Esophagus squamous epithelium (tissue), 5 donors: ENCODE data around the gene NUP50. TPM values are rescaled to one million over a fixed set of nuclear protein-coding genes. Genes with fewer than 3 reads are reported as not detected.

ENCODE experiments used
- DNase-seq: peaks from one replicate; lab custom pipeline; 2025; lab: John Stamatoyannopoulos, UW
- H3K27ac ChIP-seq, 4 donors: fragments of 200-600 bp; sonication (generic); one replicate each; pipeline ENCODE4 v1.5.1; 2016 to 2019; ENCODE audit warnings: mild to moderate bottlenecking in 1 of 4
- H3K27me3 ChIP-seq, 4 donors: fragments of 200-600 bp; sonication (generic); 1 replicate in 3 of 4; 2 replicates in 1 of 4; pipeline versions ENCODE4 v1.5.1 to v1.6.0; 2017 to 2021; ENCODE audit warnings: antibody characterized with exemption in 1 of 4
- H3K36me3 ChIP-seq, 3 donors: fragments of 200-600 bp; sonication (generic); one replicate each; pipeline ENCODE4 v1.5.1; 2016 to 2019
- H3K4me1 ChIP-seq, 3 donors: fragments of 200-600 bp; sonication (generic); one replicate each; pipeline ENCODE4 v1.5.1; 2017 to 2019
- H3K4me3 ChIP-seq, 4 donors: fragments of 200-600 bp; sonication (generic); 1 replicate in 3 of 4; 2 replicates in 1 of 4; pipeline ENCODE4 v1.5.1; 2016 to 2019; ENCODE audit warnings: mild to moderate bottlenecking in 2 of 4, moderate library complexity in 1 of 4
- H3K9me3 ChIP-seq, 3 donors: fragments of 200-600 bp; sonication (generic); one replicate each; pipeline ENCODE4 v1.5.1; 2016 to 2019
- POLR2A ChIP-seq, 4 donors: fragments of 450-650 bp; IDR thresholded peaks; one replicate each; pipeline ENCODE4 v1.6.1; 2017; ENCODE audit warnings: antibody characterized with exemption in 4 of 4, mild to moderate bottlenecking in 4 of 4, moderate library complexity in 3 of 4
- WGBS, 2 donors: methylation state at CpG; one replicate each; pipeline ENCODE4 v1.1.5; 2018; 5-methylcytosine and 5-hydroxymethylcytosine counted together
- intact Hi-C: fragments of 100-400 bp; cut with DNase I; formaldehyde crosslinking; loops from one replicate; pipeline ENCODE4 v1.15.0; 2022
- total RNA-seq, 4 donors: library from RNA; depleted of rRNA; stranded (reverse); fragments of >200 nt; gene quantifications; one replicate each; pipeline ENCODE4 v1.1.0, GENCODE V29; 2016
- TF ChIP-seq, protein P1 (sequence below), 6 experiments: fragments of 450-650 bp in 4 of 6; fragments of 200-600 bp in 2 of 6; sonication (generic) in 2 of 6; IDR thresholded peaks; one replicate each; pipeline ENCODE4 v1.5.1; 2016 to 2019; ENCODE audit warnings: antibody characterized with exemption in 6 of 6, mild to moderate bottlenecking in 4 of 6, moderate library complexity in 4 of 6
- donor health status: DM: yes; HTN: yes; CAD: no.

Gene NUP50
- total RNA-seq, 4 donors from 2014 or later = 53.7 to 96.4 (median 59.9) TPM

DNA sequence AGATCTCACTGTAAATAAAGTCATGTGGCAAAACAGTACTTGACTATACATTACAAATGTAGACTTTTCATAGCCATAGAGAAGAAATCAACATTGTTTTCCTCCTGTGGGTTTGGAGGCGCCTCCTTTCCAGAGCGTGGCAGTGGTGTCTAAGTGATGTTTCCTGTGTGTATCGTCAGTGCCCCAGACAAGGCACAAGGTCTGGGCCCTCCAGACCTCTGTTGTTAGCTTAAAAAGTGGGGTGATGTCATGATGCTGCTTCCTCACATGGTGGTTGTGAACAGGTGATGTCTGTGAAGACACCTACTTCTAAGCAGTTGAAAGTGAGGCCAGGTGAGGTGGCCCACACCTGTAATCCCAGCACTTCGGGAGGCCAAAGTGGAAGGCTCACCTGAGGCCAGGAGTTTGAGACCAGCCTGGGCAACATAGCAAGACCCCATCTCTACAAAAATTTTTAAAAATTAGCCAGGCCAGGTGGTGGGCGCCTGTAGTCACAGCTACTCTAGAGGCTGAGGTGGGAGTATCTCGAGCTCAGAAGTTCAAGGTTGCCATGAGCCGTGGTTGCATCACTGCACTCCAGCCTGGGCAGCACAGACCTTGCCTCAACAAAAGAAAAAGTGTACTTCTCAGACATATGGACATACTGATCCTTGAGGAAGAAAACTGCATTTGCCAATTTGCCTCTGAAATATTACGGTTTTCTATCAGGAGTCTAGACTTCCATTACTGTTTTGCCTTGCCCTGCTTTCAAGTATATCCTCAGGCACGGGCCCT, 15.7 kb downstream of the NUP50 start:
- no peak overlapping the region for H3K4me3 ChIP-seq
- TF ChIP-seq POLR2A (IDR thresholded peaks at IDR 0.05) = no peak
- TF ChIP-seq, protein P1, sequence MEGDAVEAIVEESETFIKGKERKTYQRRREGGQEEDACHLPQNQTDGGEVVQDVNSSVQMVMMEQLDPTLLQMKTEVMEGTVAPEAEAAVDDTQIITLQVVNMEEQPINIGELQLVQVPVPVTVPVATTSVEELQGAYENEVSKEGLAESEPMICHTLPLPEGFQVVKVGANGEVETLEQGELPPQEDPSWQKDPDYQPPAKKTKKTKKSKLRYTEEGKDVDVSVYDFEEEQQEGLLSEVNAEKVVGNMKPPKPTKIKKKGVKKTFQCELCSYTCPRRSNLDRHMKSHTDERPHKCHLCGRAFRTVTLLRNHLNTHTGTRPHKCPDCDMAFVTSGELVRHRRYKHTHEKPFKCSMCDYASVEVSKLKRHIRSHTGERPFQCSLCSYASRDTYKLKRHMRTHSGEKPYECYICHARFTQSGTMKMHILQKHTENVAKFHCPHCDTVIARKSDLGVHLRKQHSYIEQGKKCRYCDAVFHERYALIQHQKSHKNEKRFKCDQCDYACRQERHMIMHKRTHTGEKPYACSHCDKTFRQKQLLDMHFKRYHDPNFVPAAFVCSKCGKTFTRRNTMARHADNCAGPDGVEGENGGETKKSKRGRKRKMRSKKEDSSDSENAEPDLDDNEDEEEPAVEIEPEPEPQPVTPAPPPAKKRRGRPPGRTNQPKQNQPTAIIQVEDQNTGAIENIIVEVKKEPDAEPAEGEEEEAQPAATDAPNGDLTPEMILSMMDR (IDR thresholded peaks at IDR 0.05) = no peak
- intact Hi-C loops = no loop called here
- H3K27ac ChIP-seq = no peak overlapping the region
- no peaks in the 10 kb centered on the region for H3K27me3 ChIP-seq
- H3K36me3 ChIP-seq = peaks cover 13 to 100% (median 38%) of the 10 kb centered on the region in 3 donors
- DNase-seq = no peak
- no peaks in the 10 kb centered on the region for H3K9me3 ChIP-seq
- H3K4me1 ChIP-seq = peaks cover 0 to 3% (median 0%) of the 10 kb centered on the region in 3 donors
- 88 to 91% methylated on average over 5 to 9 of the region's 9 CpGs for WGBS, 2 donors

DNA sequence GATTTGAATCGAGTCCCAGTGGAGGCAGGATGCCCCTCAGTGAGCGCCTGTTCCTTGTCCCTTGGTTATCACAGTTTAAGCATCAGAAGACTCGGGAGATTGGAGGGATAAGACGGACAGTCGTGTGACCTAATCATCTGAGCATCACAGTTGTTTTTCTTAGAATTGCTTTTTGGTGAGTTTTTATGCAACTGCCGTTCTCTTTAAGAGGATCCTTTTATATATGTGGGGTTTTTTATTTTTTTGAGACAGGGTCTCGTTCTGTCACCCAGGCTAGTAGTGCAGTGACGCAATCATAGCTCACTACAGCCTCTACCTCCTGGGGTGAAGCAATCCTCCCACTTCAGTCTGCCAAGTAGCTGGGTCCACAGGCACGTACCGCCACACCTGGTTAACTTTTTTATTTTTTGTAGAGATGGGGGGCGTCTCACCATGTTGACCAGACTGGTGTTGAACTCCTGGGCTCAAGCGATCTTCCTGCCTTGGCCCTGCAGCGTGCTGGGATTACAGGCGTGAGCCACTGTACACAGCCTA, 16.5 kb downstream of the NUP50 start:
- peaks cover 14 to 100% (median 38%) of the 10 kb centered on the region in 3 donors for H3K36me3 ChIP-seq
- H3K27ac ChIP-seq = no peak overlapping the region
- WGBS, 2 donors = 78 to 81% methylated on average over 12 to 14 of the region's 14 CpGs
- no peaks in the 10 kb centered on the region for H3K9me3 ChIP-seq
- H3K27me3 ChIP-seq = no peaks in the 10 kb centered on the region
- no peak for TF ChIP-seq POLR2A (IDR thresholded peaks at IDR 0.05)
- TF ChIP-seq, protein P1 (IDR thresholded peaks at IDR 0.05) = no peak
- intact Hi-C loops = no loop called here
- no peak for DNase-seq
- H3K4me1 ChIP-seq = peaks cover 0 to 3% (median 0%) of the 10 kb centered on the region in 3 donors
- H3K4me3 ChIP-seq = no peak overlapping the region

DNA sequence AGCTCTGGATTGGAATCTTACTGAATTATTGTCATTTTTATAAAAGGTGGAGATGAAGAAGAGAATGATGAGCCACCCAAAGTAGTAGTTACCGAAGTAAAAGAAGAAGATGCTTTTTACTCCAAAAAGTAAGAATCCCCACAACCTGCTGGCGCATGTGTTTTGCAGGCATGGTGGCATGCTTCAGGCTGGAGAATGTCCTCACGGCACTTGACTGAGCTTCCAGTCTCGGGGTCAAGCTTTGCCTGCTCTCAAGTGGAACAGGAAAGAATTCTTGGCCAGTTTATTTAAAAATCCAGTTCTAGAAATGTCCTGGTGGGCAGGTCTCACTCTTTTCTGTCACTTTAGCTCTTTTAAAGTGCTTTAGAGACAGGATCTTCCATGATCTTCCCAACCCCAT, 17.5 kb downstream of the NUP50 start:
- intact Hi-C loops = no loop called here
- Histone ChIP-seq H3K9me3 (no peaks in the 10 kb centered on the region), H3K4me1 (peaks cover 0 to 3% (median 0%) of the 10 kb centered on the region in 3 donors), H3K36me3 (peaks cover 17 to 100% (median 31%) of the 10 kb centered on the region in 3 donors), H3K27ac (no peak overlapping the region), H3K4me3 (no peak overlapping the region), H3K27me3 (no peaks in the 10 kb centered on the region)
- DNase-seq = no peak
- WGBS, 2 donors = 91 to 96% methylated on average over 3 to 4 of the region's 4 CpGs
- no peak for TF ChIP-seq POLR2A (IDR thresholded peaks at IDR 0.05)
- TF ChIP-seq, protein P1 (IDR thresholded peaks at IDR 0.05) = no peak

DNA sequence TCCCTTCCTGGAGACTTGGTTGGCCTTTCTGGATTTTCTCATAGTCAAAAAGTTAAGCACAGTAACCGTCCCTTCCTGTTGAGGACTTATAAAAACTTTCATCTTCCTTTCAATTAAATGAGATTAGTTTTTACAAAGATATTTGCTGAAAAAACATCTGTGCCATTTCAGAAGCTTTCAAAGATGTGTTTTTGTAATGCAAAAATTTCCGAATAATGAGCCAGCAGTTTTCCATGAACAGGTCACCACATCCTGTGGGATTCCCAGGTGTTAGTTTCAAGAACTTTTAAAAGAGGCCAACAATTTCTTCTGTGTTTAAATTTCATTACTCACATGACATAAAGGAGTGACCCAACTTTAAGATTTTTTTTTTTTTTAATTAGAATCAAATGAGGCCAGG, 18.0 kb downstream of the NUP50 start:
- 71 to 91% methylated on average over 2 of the region's 2 CpGs for WGBS, 2 donors

More for the DNA sequence above, 18.0 kb downstream of the NUP50 start:
- intact Hi-C loops = no loop called here
- H3K4me1 ChIP-seq = peaks cover 0 to 3% (median 0%) of the 10 kb centered on the region in 3 donors
- H3K27me3 ChIP-seq = no peaks in the 10 kb centered on the region
- H3K9me3 ChIP-seq = no peaks in the 10 kb centered on the region
- DNase-seq = no peak
- H3K27ac ChIP-seq = no peak overlapping the region
- H3K36me3 ChIP-seq = peaks cover 17 to 100% (median 29%) of the 10 kb centered on the region in 3 donors
- TF ChIP-seq, protein P1 (IDR thresholded peaks at IDR 0.05) = no peak
- TF ChIP-seq POLR2A (IDR thresholded peaks at IDR 0.05) = no peak
- H3K4me3 ChIP-seq = no peak overlapping the region
